Central memory CD8-positive, alpha-beta T cell (primary cell): ENCODE results near the gene ZDHHC11.

Experiments used
- ATAC-seq: fragments of 150-1000 bp; cut with Tn5 transposase; replicated peaks from 2 replicates; pipeline ENCODE4 v1.10.0; 2022; ENCODE audit warnings: mild to moderate bottlenecking, moderate FRiP score, moderate number of reproducible peaks; ENCODE audit not compliant: poor library complexity, severe bottlenecking; ENCODE audit errors: extremely low read depth
- DNase-seq, 2 donors: peaks; one replicate each; pipeline ENCODE4 v3.0.0; 2021; ENCODE audit warnings: low spot score in 2 of 2
- H3K27ac Mint-ChIP-seq: one replicate; pipeline ENCODE4 v1.8.0; 2022; ENCODE audit warnings: low read depth, mild to moderate bottlenecking, moderate library complexity, mixed read lengths
- H3K27me3 Mint-ChIP-seq: one replicate; pipeline ENCODE4 v1.8.0; 2022; ENCODE audit warnings: mixed read lengths
- H3K36me3 Mint-ChIP-seq: one replicate; pipeline ENCODE4 v1.8.0; 2022; ENCODE audit warnings: mild to moderate bottlenecking, moderate library complexity, mixed read lengths; ENCODE audit not compliant: insufficient read depth
- H3K4me1 Mint-ChIP-seq: one replicate; pipeline ENCODE4 v1.8.0; 2022; ENCODE audit warnings: mixed read lengths
- H3K4me3 Mint-ChIP-seq: one replicate; pipeline ENCODE4 v1.8.0; 2022; ENCODE audit warnings: mild to moderate bottlenecking, moderate library complexity, mixed read lengths
- H3K9me3 Mint-ChIP-seq: one replicate; pipeline ENCODE4 v1.8.0; 2022; ENCODE audit warnings: mixed read lengths

ZDHHC11 gene

GRCh38 chr5:850511-851006 lies at the start of gene ZDHHC11:
Gene ZDHHC11, minus strand, starts transcription at chr5:850986. Its CDS starts 384 bp downstream, at chr5:850602.
- H3K36me3 Mint-ChIP-seq = peaks cover 3% of the 10 kb centered on the region
- no peak within 1 kb of the TSS for H3K4me3 Mint-ChIP-seq
- H3K27ac Mint-ChIP-seq = no peak within 1 kb of the TSS
- no peaks in the 10 kb centered on the region for H3K9me3 Mint-ChIP-seq
- no peak for ATAC-seq
- no peaks in the 10 kb centered on the region for H3K27me3 Mint-ChIP-seq
- peaks cover 9% of the 10 kb centered on the region for H3K4me1 Mint-ChIP-seq
- no peak for DNase-seq

- Mint-ChIP-seq H3K36me3 (peaks cover 16% of the 10 kb centered on the region), H3K4me3 (peak overlapping the region; percentile 82), H3K27me3 (no peaks in the 10 kb centered on the region), H3K27ac (no peak overlapping the region), H3K9me3 (no peaks in the 10 kb centered on the region), H3K4me1 (peaks cover 15% of the 10 kb centered on the region)
- DNase-seq (no peak), ATAC-seq (no peak)
Observed at GRCh38 chr5:893711-894110, 42.9 kb upstream of the ZDHHC11 start.

- no peaks in the 10 kb centered on the region for H3K27me3 Mint-ChIP-seq
- DNase-seq = no peak
Observed at GRCh38 chr5:893137-893506, 42.3 kb upstream of the ZDHHC11 start.

GRCh38 chr5:892394-893136 lies 41.8 kb upstream of the ZDHHC11 start, which contains the start of the genes BRD9 and TRIP13:
Gene BRD9, minus strand, starts transcription at chr5:892801. Its CDS starts 144 bp downstream, at chr5:892657.
Gene TRIP13, plus strand, starts transcription at chr5:892884. Its CDS starts 115 bp downstream, at chr5:892999.
- ATAC-seq (peak; percentile 98), DNase-seq (peak; percentile 66 to 68)
- H3K27me3 Mint-ChIP-seq = no peaks in the 10 kb centered on the region
- H3K27ac Mint-ChIP-seq = peak within 1 kb of the TSS; percentile 90
- H3K9me3 Mint-ChIP-seq = no peaks in the 10 kb centered on the region
- peaks cover 23% of the 10 kb centered on the region for H3K36me3 Mint-ChIP-seq
- H3K4me1 Mint-ChIP-seq = peaks cover 21% of the 10 kb centered on the region
- H3K4me3 Mint-ChIP-seq = peak within 1 kb of the TSS; percentile 82

More at GRCh38 chr5:893137-893506, 42.3 kb upstream of the ZDHHC11 start:
- peaks cover 19% of the 10 kb centered on the region for H3K4me1 Mint-ChIP-seq
- peak overlapping the region; percentile 82 for H3K4me3 Mint-ChIP-seq
- peaks cover 19% of the 10 kb centered on the region for H3K36me3 Mint-ChIP-seq
- no peak for ATAC-seq
- H3K9me3 Mint-ChIP-seq = no peaks in the 10 kb centered on the region
- no peak overlapping the region for H3K27ac Mint-ChIP-seq

GRCh38 chr5:891837-892393 lies 41.1 kb upstream of the ZDHHC11 start:
- peaks cover 29% of the 10 kb centered on the region for H3K36me3 Mint-ChIP-seq

GRCh38 chr5:891117-891836 lies 40.5 kb upstream of the ZDHHC11 start:
- peak overlapping the region; percentile 90 for H3K27ac Mint-ChIP-seq
- H3K27me3 Mint-ChIP-seq = no peaks in the 10 kb centered on the region
- H3K9me3 Mint-ChIP-seq = no peaks in the 10 kb centered on the region
- H3K36me3 Mint-ChIP-seq = peaks cover 33% of the 10 kb centered on the region
- H3K4me1 Mint-ChIP-seq = peaks cover 20% of the 10 kb centered on the region
- peak overlapping the region; percentile 82 for H3K4me3 Mint-ChIP-seq
- no peak for DNase-seq
- no peak for ATAC-seq

More at GRCh38 chr5:891837-892393, 41.1 kb upstream of the ZDHHC11 start:
- Mint-ChIP-seq H3K9me3 (no peaks in the 10 kb centered on the region), H3K4me1 (peaks cover 21% of the 10 kb centered on the region), H3K4me3 (peak overlapping the region; percentile 82), H3K27me3 (no peaks in the 10 kb centered on the region), H3K27ac (peak overlapping the region; percentile 90)
- ATAC-seq (peak; percentile 22), DNase-seq (no peak)

GRCh38 chr5:889075-889710 lies 38.4 kb upstream of the ZDHHC11 start:
- Mint-ChIP-seq H3K9me3 (no peaks in the 10 kb centered on the region), H3K36me3 (peaks cover 44% of the 10 kb centered on the region), H3K4me3 (no peak overlapping the region), H3K4me1 (peaks cover 24% of the 10 kb centered on the region), H3K27ac (no peak overlapping the region), H3K27me3 (no peaks in the 10 kb centered on the region)
- DNase-seq = no peak
- no peak for ATAC-seq

- H3K9me3 Mint-ChIP-seq = no peaks in the 10 kb centered on the region
- H3K36me3 Mint-ChIP-seq = peaks cover 46% of the 10 kb centered on the region
- no peaks in the 10 kb centered on the region for H3K27me3 Mint-ChIP-seq
- no peak for ATAC-seq
- peaks cover 24% of the 10 kb centered on the region for H3K4me1 Mint-ChIP-seq
- no peak for DNase-seq
- no peak overlapping the region for H3K4me3 Mint-ChIP-seq
- no peak overlapping the region for H3K27ac Mint-ChIP-seq
Observed at GRCh38 chr5:888638-889035, 37.9 kb upstream of the ZDHHC11 start.

- H3K27me3 Mint-ChIP-seq = no peaks in the 10 kb centered on the region
- ATAC-seq = no peak
- peaks cover 49% of the 10 kb centered on the region for H3K36me3 Mint-ChIP-seq
- no peak for DNase-seq
- no peak overlapping the region for H3K27ac Mint-ChIP-seq
- H3K4me3 Mint-ChIP-seq = no peak overlapping the region
- H3K4me1 Mint-ChIP-seq = peaks cover 29% of the 10 kb centered on the region
- H3K9me3 Mint-ChIP-seq = peaks cover under 1% of the 10 kb centered on the region
Observed at GRCh38 chr5:887947-888637, 37.3 kb upstream of the ZDHHC11 start.

GRCh38 chr5:886716-887325 lies 36.0 kb upstream of the ZDHHC11 start:
- H3K36me3 Mint-ChIP-seq = peaks cover 60% of the 10 kb centered on the region
- ATAC-seq = no peak
- peak overlapping the region; percentile 13 for H3K27ac Mint-ChIP-seq
- peaks cover 13% of the 10 kb centered on the region for H3K9me3 Mint-ChIP-seq
- no peak overlapping the region for H3K4me3 Mint-ChIP-seq
- no peak for DNase-seq
- H3K27me3 Mint-ChIP-seq = no peaks in the 10 kb centered on the region
- peaks cover 40% of the 10 kb centered on the region for H3K4me1 Mint-ChIP-seq

- Mint-ChIP-seq H3K36me3 (peaks cover 65% of the 10 kb centered on the region), H3K4me3 (no peak overlapping the region), H3K4me1 (peaks cover 39% of the 10 kb centered on the region), H3K9me3 (peaks cover 14% of the 10 kb centered on the region), H3K27ac (no peak overlapping the region), H3K27me3 (no peaks in the 10 kb centered on the region)
- ATAC-seq (no peak), DNase-seq (no peak)
Observed at GRCh38 chr5:886036-886435, 35.2 kb upstream of the ZDHHC11 start.
